Suprapubic skin (tissue), 4 donors: ENCODE results near the gene GLIS1. TPM values are rescaled to one million over a fixed set of nuclear protein-coding genes. Genes with fewer than 3 reads are reported as not detected.

Experiments used
- DNase-seq, 2 donors: peaks; one replicate each; pipeline ENCODE4 v3.0.0-alpha.2; 2019; ENCODE audit warnings: low spot score in 2 of 2
- H3K27ac ChIP-seq: fragments of 200-600 bp; sonication (generic); one replicate; pipeline ENCODE4 v1.5.1; 2019
- H3K27me3 ChIP-seq: fragments of 200-600 bp; sonication (generic); one replicate; pipeline ENCODE4 v1.5.1; 2019
- H3K36me3 ChIP-seq: fragments of 200-600 bp; sonication (generic); one replicate; pipeline ENCODE4 v1.5.1; 2019
- H3K4me1 ChIP-seq: fragments of 200-600 bp; sonication (generic); one replicate; pipeline ENCODE4 v1.5.1; 2019
- H3K4me3 ChIP-seq: fragments of 200-600 bp; sonication (generic); one replicate; pipeline ENCODE4 v1.5.1; 2019; ENCODE audit warnings: mild to moderate bottlenecking
- H3K9me3 ChIP-seq: fragments of 200-600 bp; sonication (generic); one replicate; pipeline ENCODE4 v1.5.1; 2019
- CTCF ChIP-seq, 2 donors: fragments of 200-600 bp in 1 of 2; fragments of 450-650 bp in 1 of 2; sonication (generic) in 1 of 2; IDR thresholded peaks; one replicate each; pipeline ENCODE4 v1.5.1; 2016 to 2019; ENCODE audit warnings: antibody characterized with exemption in 2 of 2, mild to moderate bottlenecking in 1 of 2, moderate library complexity in 1 of 2
- EP300 ChIP-seq: sonication (generic); formaldehyde crosslinking; IDR thresholded peaks from one replicate; pipeline ENCODE4 v1.6.1; 2017; ENCODE audit warnings: antibody characterized with exemption
- POLR2A ChIP-seq, 2 donors: fragments of 450-650 bp; IDR thresholded peaks; one replicate each; pipeline ENCODE4 v1.6.1; 2017; ENCODE audit warnings: antibody characterized with exemption in 2 of 2, mild to moderate bottlenecking in 2 of 2, moderate library complexity in 2 of 2
- POLR2AphosphoS5 ChIP-seq, 3 donors: sonication (generic); formaldehyde crosslinking; IDR thresholded peaks; one replicate each; pipeline ENCODE4 v1.6.1; 2017; ENCODE audit warnings: antibody characterized with exemption in 3 of 3
- WGBS: methylation state at CpG from one replicate; pipeline ENCODE4 v1.1.5; 2018; 5-methylcytosine and 5-hydroxymethylcytosine counted together
- total RNA-seq, 4 donors: library from RNA; depleted of rRNA; stranded (reverse); fragments of >200 nt; gene quantifications; one replicate each; pipeline ENCODE4 v1.1.0, GENCODE V29; 2016

The GLIS1 gene
- total RNA-seq, 4 donors from 2014 or later, result 0.34 to 1.5 (median 0.59) TPM

DNA sequence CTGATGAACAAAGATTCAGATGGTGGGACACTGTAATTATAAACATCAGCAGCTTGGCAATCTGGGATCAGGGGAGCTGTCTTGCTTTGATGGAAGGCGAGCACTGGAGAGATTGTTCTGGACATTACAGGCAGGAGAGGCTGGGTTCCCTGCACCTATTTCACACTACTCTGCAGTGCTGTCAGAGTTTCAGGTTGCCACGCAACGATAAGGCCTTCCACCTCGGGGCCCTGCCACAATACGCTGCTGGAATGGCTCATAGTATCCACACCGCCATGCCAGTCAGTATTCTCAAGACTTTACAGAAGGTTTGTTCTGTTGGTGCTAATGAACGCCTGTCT, 96.8 kb downstream of the GLIS1 start:
- Histone ChIP-seq H3K27me3 (no peaks in the 10 kb centered on the region), H3K36me3 (no peaks in the 10 kb centered on the region), H3K27ac (no peak overlapping the region), H3K4me3 (no peak overlapping the region), H3K9me3 (no peaks in the 10 kb centered on the region), H3K4me1 (no peaks in the 10 kb centered on the region)
- peak in 1 of 2 donors; percentile 52 for DNase-seq
- TF ChIP-seq POLR2AphosphoS5 (IDR thresholded peaks at IDR 0.05) (no peak), POLR2A (IDR thresholded peaks at IDR 0.05) (no peak), EP300 (no peak), CTCF (IDR thresholded peaks at IDR 0.05) (no peak)
- 92% methylated on average over 7 of the region's 7 CpGs for WGBS

GRCh38 chr1:53641481-53642214, 97.3 kb downstream of the GLIS1 start:
- no peaks in the 10 kb centered on the region for H3K9me3 ChIP-seq
- H3K4me3 ChIP-seq, result no peak overlapping the region
- WGBS, result 81% methylated on average over 7 of the region's 9 CpGs
- H3K4me1 ChIP-seq, result no peaks in the 10 kb centered on the region
- DNase-seq, result peak; percentile 46 to 60
- H3K36me3 ChIP-seq, result no peaks in the 10 kb centered on the region
- no peak overlapping the region for H3K27ac ChIP-seq
- no peaks in the 10 kb centered on the region for H3K27me3 ChIP-seq
- TF ChIP-seq CTCF (IDR thresholded peaks at IDR 0.05) (no peak), POLR2A (IDR thresholded peaks at IDR 0.05) (no peak), EP300 (no peak), POLR2AphosphoS5 (IDR thresholded peaks at IDR 0.05) (no peak)

DNA sequence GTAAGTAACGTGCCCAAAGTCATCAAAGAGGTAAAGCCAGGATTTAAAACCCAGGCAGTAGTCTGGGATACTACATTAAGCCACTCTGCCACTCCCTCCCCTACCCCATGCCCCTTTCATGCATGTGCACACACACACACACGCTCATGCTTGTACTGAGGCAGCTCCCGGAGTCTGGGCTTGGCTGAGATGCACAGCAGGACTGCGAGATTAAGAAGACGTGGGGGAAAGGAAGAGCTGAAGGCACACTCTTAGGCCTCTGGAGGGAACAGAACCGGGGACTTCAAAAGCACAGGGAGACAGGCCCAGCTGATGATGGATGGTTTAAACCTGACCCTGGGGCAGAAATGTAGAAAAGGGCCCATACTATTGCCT, 98.3 kb downstream of the GLIS1 start:
- TF ChIP-seq POLR2A (IDR thresholded peaks at IDR 0.05), result no peak
- no peak for TF ChIP-seq EP300
- TF ChIP-seq CTCF (IDR thresholded peaks at IDR 0.05), result no peak
- no peak for TF ChIP-seq POLR2AphosphoS5 (IDR thresholded peaks at IDR 0.05)
- Histone ChIP-seq H3K27me3 (no peaks in the 10 kb centered on the region), H3K9me3 (no peaks in the 10 kb centered on the region), H3K4me1 (no peaks in the 10 kb centered on the region), H3K36me3 (no peaks in the 10 kb centered on the region), H3K4me3 (no peak overlapping the region), H3K27ac (no peak overlapping the region)
- DNase-seq, result no peak
- WGBS, result 70% methylated on average over 6 of the region's 6 CpGs

DNA sequence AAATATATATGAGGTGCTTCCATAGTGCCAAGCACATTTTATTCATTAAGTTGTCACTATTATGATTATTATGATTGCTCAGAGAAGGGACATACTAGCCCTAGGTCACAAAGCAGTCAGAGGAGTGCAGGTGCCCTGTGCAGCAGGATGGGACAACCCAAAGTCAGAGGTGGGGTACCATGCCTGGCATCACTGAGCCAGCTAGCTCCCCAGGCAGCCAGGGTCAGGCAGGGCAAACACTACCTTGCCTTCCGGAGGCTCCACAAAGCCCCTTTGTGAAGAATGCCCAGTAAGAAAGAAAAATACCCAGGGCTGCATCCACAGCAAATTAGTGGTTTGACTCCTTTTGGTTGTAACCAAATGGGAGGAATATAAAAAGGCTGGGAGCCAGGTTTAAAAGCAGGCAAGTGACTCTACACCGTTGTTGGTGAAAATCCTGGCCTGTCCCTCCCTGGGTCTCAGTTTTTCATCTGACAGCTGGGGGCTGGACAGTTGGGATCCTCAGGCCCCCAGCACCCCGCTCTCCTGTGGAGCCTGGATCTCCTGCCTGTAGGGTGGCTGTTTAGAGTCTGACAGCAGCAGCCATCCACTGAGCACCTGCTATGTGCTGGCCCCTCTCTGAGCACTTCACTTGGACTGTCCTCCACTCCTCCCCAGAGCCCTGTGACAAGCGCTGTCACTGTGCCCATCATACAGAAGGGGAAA, 98.8 kb downstream of the GLIS1 start:
- 65% methylated on average over 3 of the region's 4 CpGs for WGBS
- no peaks in the 10 kb centered on the region for H3K4me1 ChIP-seq
- peak; percentile 26 to 62 for DNase-seq
- H3K36me3 ChIP-seq, result no peaks in the 10 kb centered on the region
- TF ChIP-seq POLR2AphosphoS5 (IDR thresholded peaks at IDR 0.05) (no peak), CTCF (IDR thresholded peaks at IDR 0.05) (no peak), EP300 (no peak), POLR2A (IDR thresholded peaks at IDR 0.05) (no peak)
- no peak overlapping the region for H3K4me3 ChIP-seq
- H3K27ac ChIP-seq, result no peak overlapping the region
- no peaks in the 10 kb centered on the region for H3K27me3 ChIP-seq
- H3K9me3 ChIP-seq, result no peaks in the 10 kb centered on the region

GRCh38 chr1:53639251-53639763, 99.7 kb downstream of the GLIS1 start:
- Histone ChIP-seq H3K9me3 (no peaks in the 10 kb centered on the region), H3K4me3 (no peak overlapping the region), H3K27me3 (peaks cover 3% of the 10 kb centered on the region), H3K36me3 (no peaks in the 10 kb centered on the region), H3K27ac (no peak overlapping the region), H3K4me1 (no peaks in the 10 kb centered on the region)
- TF ChIP-seq EP300 (no peak), POLR2A (IDR thresholded peaks at IDR 0.05) (no peak), CTCF (IDR thresholded peaks at IDR 0.05) (no peak), POLR2AphosphoS5 (IDR thresholded peaks at IDR 0.05) (no peak)
- peak; percentile 44 to 58 for DNase-seq
- 30% methylated on average over 9 of the region's 16 CpGs for WGBS
